Activated naive CD4-positive, alpha-beta T cell treated with anti-CD3 and anti-CD28 coated beads for 36 hours (primary cell): ENCODE data around the gene APOL2. TPM values are rescaled to one million over a fixed set of nuclear protein-coding genes. Genes with fewer than 3 reads are reported as not detected.
"Not testable (repeated sequence)": the region's sequence is repeated elsewhere in the genome, so short reads cannot be mapped to it uniquely, and the experiment has no call there.

ENCODE experiments used
- CTCF ChIA-PET: fragments of 350-600 bp; sonication (Branson Sonifier 250); formaldehyde crosslinking; loops from one replicate; lab custom pipeline; 2021; ENCODE audit warnings: antibody characterized with exemption; lab: Charles Lee
- DNase-seq: peaks from one replicate; pipeline ENCODE4 v3.0.0-alpha.2; 2020
- H3K27ac Mint-ChIP-seq: one replicate; pipeline ENCODE4 v1.8.0; 2021; ENCODE audit warnings: mild to moderate bottlenecking, mixed read lengths
- H3K27me3 Mint-ChIP-seq: one replicate; pipeline ENCODE4 v1.8.0; 2021; ENCODE audit warnings: low read depth, mixed read lengths
- H3K36me3 Mint-ChIP-seq: one replicate; pipeline ENCODE4 v1.8.0; 2021; ENCODE audit warnings: low read depth, mixed read lengths
- H3K4me1 Mint-ChIP-seq: one replicate; pipeline ENCODE4 v1.8.0; 2021; ENCODE audit warnings: low read depth, mixed read lengths
- H3K4me3 Mint-ChIP-seq: one replicate; pipeline ENCODE4 v1.8.0; 2021; ENCODE audit warnings: mild to moderate bottlenecking, moderate library complexity, mixed read lengths
- H3K9me3 Mint-ChIP-seq: one replicate; pipeline ENCODE4 v1.8.0; 2021; ENCODE audit warnings: mixed read lengths
- intact Hi-C: fragments of 100-400 bp; cut with micrococcal nuclease; formaldehyde crosslinking; loops from one replicate; pipeline ENCODE4 v1.15.1; 2023
- total RNA-seq, 2 experiments: library from RNA; stranded (reverse); gene quantifications; one replicate each; pipeline ENCODE4 v1.2.3, GENCODE V29; 2021

Gene APOL2
- total RNA-seq, 2 experiments from 2014 or later, result 53.8 to 55.0 TPM

- H3K27me3 Mint-ChIP-seq, result no peaks in the 10 kb centered on the region
- CTCF ChIA-PET, result interaction anchor here (0.5 to 1.5 kb wide), 2 partner anchors 28 to 804 kb away, joined by 3 to 5 read pairs; no protein-coding TSS in a partner anchor
- DNase-seq, result no peak
- peaks cover 42% of the 10 kb centered on the region for H3K36me3 Mint-ChIP-seq
- no peak overlapping the region for H3K4me3 Mint-ChIP-seq
- H3K9me3 Mint-ChIP-seq, result no peaks in the 10 kb centered on the region
- H3K27ac Mint-ChIP-seq, result no peak overlapping the region
- intact Hi-C loops, result no loop called here
- peaks cover 32% of the 10 kb centered on the region for H3K4me1 Mint-ChIP-seq
Measured at GRCh38 chr22:36259615-36260300, 20.4 kb upstream of the APOL2 start.

GRCh38 chr22:36258701-36259614 lies 19.6 kb upstream of the APOL2 start:
- Mint-ChIP-seq H3K27me3 (no peaks in the 10 kb centered on the region), H3K9me3 (no peaks in the 10 kb centered on the region), H3K4me1 (peaks cover 40% of the 10 kb centered on the region), H3K27ac (peak overlapping the region; percentile 51), H3K4me3 (no peak overlapping the region), H3K36me3 (peaks cover 41% of the 10 kb centered on the region)
- intact Hi-C loops, result no loop called here
- peak; percentile 33 for DNase-seq
- CTCF ChIA-PET, result interaction anchor here (1.5 kb wide), 1 partner anchor 28 kb away, joined by 3 read pairs; no protein-coding TSS in a partner anchor

GRCh38 chr22:36257948-36258670 lies 18.8 kb upstream of the APOL2 start:
- intact Hi-C loops, result no loop called here
- Mint-ChIP-seq H3K4me3 (no peak overlapping the region), H3K36me3 (peaks cover 38% of the 10 kb centered on the region), H3K9me3 (no peaks in the 10 kb centered on the region), H3K27me3 (no peaks in the 10 kb centered on the region), H3K27ac (peak overlapping the region; percentile 51), H3K4me1 (peaks cover 46% of the 10 kb centered on the region)
- no peak for DNase-seq
- CTCF ChIA-PET, result interaction anchor here (1.5 kb wide), 1 partner anchor 29 kb away, joined by 3 read pairs; no protein-coding TSS in a partner anchor

- peaks cover 53% of the 10 kb centered on the region for H3K4me1 Mint-ChIP-seq
- DNase-seq, result no peak
- no peaks in the 10 kb centered on the region for H3K27me3 Mint-ChIP-seq
- no peaks in the 10 kb centered on the region for H3K9me3 Mint-ChIP-seq
- no peak overlapping the region for H3K4me3 Mint-ChIP-seq
- intact Hi-C loops, result no loop called here
- peaks cover 37% of the 10 kb centered on the region for H3K36me3 Mint-ChIP-seq
- CTCF ChIA-PET, result no interaction called here
- H3K27ac Mint-ChIP-seq, result no peak overlapping the region
Measured at GRCh38 chr22:36257308-36257707, 18.0 kb upstream of the APOL2 start.

GRCh38 chr22:36256478-36256877 lies 17.2 kb upstream of the APOL2 start:
- Mint-ChIP-seq H3K9me3 (no peaks in the 10 kb centered on the region), H3K4me1 (peaks cover 55% of the 10 kb centered on the region), H3K27me3 (no peaks in the 10 kb centered on the region), H3K4me3 (no peak overlapping the region), H3K27ac (no peak overlapping the region), H3K36me3 (peaks cover 32% of the 10 kb centered on the region)
- intact Hi-C loops, result no loop called here
- DNase-seq, result no peak
- CTCF ChIA-PET, result no interaction called here

- H3K4me1 Mint-ChIP-seq, result peaks cover 57% of the 10 kb centered on the region
- H3K9me3 Mint-ChIP-seq, DNase-seq, H3K27ac Mint-ChIP-seq, intact Hi-C loops, H3K27me3 Mint-ChIP-seq: not testable (repeated sequence)
- CTCF ChIA-PET, result interaction anchor here (0.7 kb wide), 1 partner anchor 17 kb away, joined by 3 read pairs; no protein-coding TSS in a partner anchor
- peaks cover 30% of the 10 kb centered on the region for H3K36me3 Mint-ChIP-seq
- H3K4me3 Mint-ChIP-seq, result peak overlapping the region; percentile 87
Measured at GRCh38 chr22:36255572-36255971, 16.2 kb upstream of the APOL2 start.

- CTCF ChIA-PET, result interaction anchor here (0.7 to 3.8 kb wide), 7 partner anchors 11 to 98 kb away, joined by 3 to 33 read pairs (median 4); partner anchors contain the start of gene APOL2
- peak overlapping the region; percentile 93 for H3K27ac Mint-ChIP-seq
- peak; percentile 53 for DNase-seq
- H3K4me3 Mint-ChIP-seq, result peak overlapping the region; percentile 87
- peaks cover 5% of the 10 kb centered on the region for H3K9me3 Mint-ChIP-seq
- H3K4me1 Mint-ChIP-seq, result peaks cover 52% of the 10 kb centered on the region
- intact Hi-C loops, result loop anchor here (1.0 kb wide), 1 partner anchor 15 kb away; the partner anchor contains the start of gene APOL2
- no peaks in the 10 kb centered on the region for H3K27me3 Mint-ChIP-seq
- peaks cover 20% of the 10 kb centered on the region for H3K36me3 Mint-ChIP-seq
Measured at GRCh38 chr22:36253523-36254490, 14.5 kb upstream of the APOL2 start.

- peaks cover 13% of the 10 kb centered on the region for H3K36me3 Mint-ChIP-seq
Measured at GRCh38 chr22:36252754-36253522, 13.6 kb upstream of the APOL2 start, which contains the start of gene APOL1. Gene APOL1, plus strand, starts transcription at chr22:36253133. Its CDS starts 1,823 bp downstream, at chr22:36254956.

GRCh38 chr22:36251979-36252608 lies 12.8 kb upstream of the APOL2 start:
- Mint-ChIP-seq H3K27ac (peak overlapping the region; percentile 37), H3K4me1 (peaks cover 40% of the 10 kb centered on the region), H3K36me3 (peaks cover 12% of the 10 kb centered on the region)
- H3K4me3 Mint-ChIP-seq, H3K9me3 Mint-ChIP-seq, H3K27me3 Mint-ChIP-seq, DNase-seq, intact Hi-C loops: not testable (repeated sequence)
- CTCF ChIA-PET, result interaction anchor here (0.6 to 3.8 kb wide), 4 partner anchors 9 to 34 kb away, joined by 5 to 33 read pairs (median 8); partner anchors contain the start of gene APOL2

More at GRCh38 chr22:36252754-36253522, 13.6 kb upstream of the APOL2 start, which contains the start of gene APOL1:
- CTCF ChIA-PET, result interaction anchor here (0.6 to 3.8 kb wide), 7 partner anchors 10 to 187 kb away, joined by 3 to 33 read pairs (median 5); partner anchors contain the start of gene APOL2
- peak; percentile 63 for DNase-seq
- intact Hi-C loops, result loop anchor here (1.0 kb wide), 1 partner anchor 14 kb away; the partner anchor contains the start of gene APOL2
- H3K27me3 Mint-ChIP-seq, result no peaks in the 10 kb centered on the region
- peak within 1 kb of the TSS; percentile 93 for H3K27ac Mint-ChIP-seq
- peaks cover 43% of the 10 kb centered on the region for H3K4me1 Mint-ChIP-seq
- peaks cover 9% of the 10 kb centered on the region for H3K9me3 Mint-ChIP-seq
- peak within 1 kb of the TSS; percentile 87 for H3K4me3 Mint-ChIP-seq
